NCI-H526 treated with DMSO at 0.1 percent for 48 hours (cell line): ENCODE results near the gene EDN3.

Source experiments
- DNase-seq: peaks from one replicate; lab custom pipeline; 2025; lab: John Stamatoyannopoulos, UW

EDN3 gene

GRCh38 chr20:59364611-59365010 lies 64.2 kb downstream of the EDN3 start:
- DNase-seq: no peak

GRCh38 chr20:59365611-59366285 lies 65.3 kb downstream of the EDN3 start:
- no peak for DNase-seq

GRCh38 chr20:59371431-59371830 lies 71.0 kb downstream of the EDN3 start:
- DNase-seq: no peak

- no peak for DNase-seq
Measured at GRCh38 chr20:59374261-59374660, 73.8 kb downstream of the EDN3 start.

GRCh38 chr20:59375541-59375940 lies 75.1 kb downstream of the EDN3 start:
- no peak for DNase-seq
